ENCODE data around the gene SORCS2. TPM values are rescaled to one million over a fixed set of nuclear protein-coding genes. Genes with fewer than 3 reads are reported as not detected.
A peak's percentile ranks its signal among the peaks of the same experiment; 100 is the strongest.
"Not testable (repeated sequence)": the region's sequence is repeated elsewhere in the genome, so short reads cannot be mapped to it uniquely, and the experiment has no call there.

SORCS2 gene
- total RNA-seq, 1 donor from 2014 or later = 7.1 TPM

GRCh38 chr4:7160951-7161440 is 31.3 kb upstream of the SORCS2 start:
- TF ChIP-seq, protein P1, sequence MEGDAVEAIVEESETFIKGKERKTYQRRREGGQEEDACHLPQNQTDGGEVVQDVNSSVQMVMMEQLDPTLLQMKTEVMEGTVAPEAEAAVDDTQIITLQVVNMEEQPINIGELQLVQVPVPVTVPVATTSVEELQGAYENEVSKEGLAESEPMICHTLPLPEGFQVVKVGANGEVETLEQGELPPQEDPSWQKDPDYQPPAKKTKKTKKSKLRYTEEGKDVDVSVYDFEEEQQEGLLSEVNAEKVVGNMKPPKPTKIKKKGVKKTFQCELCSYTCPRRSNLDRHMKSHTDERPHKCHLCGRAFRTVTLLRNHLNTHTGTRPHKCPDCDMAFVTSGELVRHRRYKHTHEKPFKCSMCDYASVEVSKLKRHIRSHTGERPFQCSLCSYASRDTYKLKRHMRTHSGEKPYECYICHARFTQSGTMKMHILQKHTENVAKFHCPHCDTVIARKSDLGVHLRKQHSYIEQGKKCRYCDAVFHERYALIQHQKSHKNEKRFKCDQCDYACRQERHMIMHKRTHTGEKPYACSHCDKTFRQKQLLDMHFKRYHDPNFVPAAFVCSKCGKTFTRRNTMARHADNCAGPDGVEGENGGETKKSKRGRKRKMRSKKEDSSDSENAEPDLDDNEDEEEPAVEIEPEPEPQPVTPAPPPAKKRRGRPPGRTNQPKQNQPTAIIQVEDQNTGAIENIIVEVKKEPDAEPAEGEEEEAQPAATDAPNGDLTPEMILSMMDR (IDR thresholded peaks at IDR 0.05; ENCODE audit: unreplicated experiment) = no peak
- no peak overlapping the region for H3K27ac Mint-ChIP-seq
- H3K4me3 Mint-ChIP-seq = no peak overlapping the region
- peak in 1 of 2 experiments; percentile 29 for DNase-seq (ENCODE audit: low spot score in 2 of 2, unreplicated experiment in 2 of 2)
- H3K4me1 Mint-ChIP-seq = peaks cover 16% of the 10 kb centered on the region
- H3K36me3 Mint-ChIP-seq = no peaks in the 10 kb centered on the region
- no peaks in the 10 kb centered on the region for H3K9me3 Mint-ChIP-seq
- H3K27me3 Mint-ChIP-seq (ENCODE audit: low read depth) = peaks cover 3% of the 10 kb centered on the region

GRCh38 chr4:7161721-7162214 is 30.6 kb upstream of the SORCS2 start:
- Mint-ChIP-seq H3K4me3 (no peak overlapping the region), H3K9me3 (no peaks in the 10 kb centered on the region), H3K27ac (no peak overlapping the region), H3K4me1 (peaks cover 8% of the 10 kb centered on the region), H3K27me3 (ENCODE audit: low read depth) (peaks cover 3% of the 10 kb centered on the region), H3K36me3 (no peaks in the 10 kb centered on the region)
- DNase-seq (ENCODE audit: low spot score in 2 of 2, unreplicated experiment in 2 of 2) = peak in 1 of 2 experiments; percentile 27
- TF ChIP-seq, protein P1 (IDR thresholded peaks at IDR 0.05; ENCODE audit: unreplicated experiment) = no peak

DNA sequence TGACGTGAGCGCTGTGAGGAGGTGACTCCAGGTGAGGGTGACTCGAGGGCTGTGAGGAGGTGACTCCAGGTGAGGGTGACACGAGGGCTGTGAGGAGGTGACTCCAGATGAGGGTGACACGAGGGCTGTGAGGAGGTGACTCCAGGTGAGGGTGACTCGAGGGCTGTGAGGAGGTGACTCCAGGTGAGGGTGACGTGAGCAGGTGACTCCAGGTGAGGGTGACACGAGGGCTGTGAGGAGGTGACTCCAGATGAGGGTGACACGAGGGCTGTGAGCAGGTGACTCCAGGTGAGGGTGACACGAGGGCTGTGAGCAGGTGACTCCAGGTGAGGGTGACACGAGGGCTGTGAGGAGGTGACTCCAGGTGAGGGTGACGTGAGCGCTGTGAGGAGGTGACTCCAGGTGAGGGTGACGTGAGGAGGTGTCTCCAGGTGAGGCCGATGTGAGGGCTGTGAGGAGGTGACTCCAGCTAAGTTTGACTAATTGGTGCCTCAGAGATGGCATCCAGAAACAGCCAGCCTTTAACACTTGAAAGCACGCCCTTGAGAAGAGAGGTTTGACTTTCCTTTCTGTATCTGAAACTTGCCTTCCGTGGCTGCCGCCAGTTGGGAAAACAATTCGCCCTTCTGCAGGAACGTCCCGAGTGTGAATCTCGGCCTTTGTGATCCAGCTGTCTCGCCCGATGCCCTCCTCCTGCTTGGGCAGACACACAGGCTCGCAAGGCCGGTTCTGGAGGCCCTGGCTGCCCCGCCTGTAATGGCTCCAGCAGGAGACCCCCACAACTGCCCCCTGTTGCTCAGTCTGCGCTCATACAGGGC is 27.1 kb upstream of the SORCS2 start:
- DNase-seq (ENCODE audit: low spot score in 2 of 2, unreplicated experiment in 2 of 2) = peak in 1 of 2 experiments; percentile 17
- not testable (repeated sequence) for H3K4me3 Mint-ChIP-seq; H3K36me3 Mint-ChIP-seq; H3K27ac Mint-ChIP-seq; H3K9me3 Mint-ChIP-seq; H3K27me3 Mint-ChIP-seq (ENCODE audit: low read depth)
- H3K4me1 Mint-ChIP-seq = peaks cover 14% of the 10 kb centered on the region

DNA sequence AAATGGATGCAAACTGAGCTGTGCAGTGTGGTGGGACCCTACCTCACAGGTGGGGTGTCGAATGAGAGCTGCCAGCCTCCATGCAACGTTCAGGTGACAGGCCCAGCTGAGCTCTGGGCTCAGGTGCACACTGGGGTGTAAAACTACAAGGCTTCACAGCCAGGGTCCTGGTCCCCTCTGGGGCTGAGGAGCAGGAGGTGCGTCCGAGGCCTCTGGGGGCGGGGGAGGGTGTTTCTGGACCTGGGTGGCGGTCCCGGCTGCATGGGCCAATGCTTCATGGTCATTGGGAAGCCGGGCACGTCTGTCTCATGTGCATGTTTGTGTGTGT is 26.5 kb upstream of the SORCS2 start:
- Mint-ChIP-seq H3K27ac (no peak overlapping the region), H3K4me1 (peaks cover 14% of the 10 kb centered on the region), H3K9me3 (no peaks in the 10 kb centered on the region), H3K27me3 (ENCODE audit: low read depth) (peaks cover 3% of the 10 kb centered on the region), H3K36me3 (no peaks in the 10 kb centered on the region), H3K4me3 (no peak overlapping the region)
- peak in 1 of 2 experiments; percentile 29 for DNase-seq (ENCODE audit: low spot score in 2 of 2, unreplicated experiment in 2 of 2)
- TF ChIP-seq, protein P1 (IDR thresholded peaks at IDR 0.05; ENCODE audit: unreplicated experiment) = no peak

GRCh38 chr4:7166237-7166636 is 26.1 kb upstream of the SORCS2 start:
- DNase-seq (ENCODE audit: low spot score in 2 of 2, unreplicated experiment in 2 of 2) = peak in 1 of 2 experiments; percentile 9

More at GRCh38 chr4:7166237-7166636, 26.1 kb upstream of the SORCS2 start:
- Mint-ChIP-seq H3K4me3 (no peak overlapping the region), H3K36me3 (no peaks in the 10 kb centered on the region), H3K9me3 (no peaks in the 10 kb centered on the region), H3K27ac (no peak overlapping the region), H3K4me1 (peaks cover 14% of the 10 kb centered on the region), H3K27me3 (ENCODE audit: low read depth) (peaks cover 3% of the 10 kb centered on the region)
- TF ChIP-seq, protein P1 (IDR thresholded peaks at IDR 0.05; ENCODE audit: unreplicated experiment) = no peak

All from mesothelial cell of epicardium (in vitro differentiated cells).